Adipocyte (in vitro differentiated cells): ENCODE data around the gene PSMD1.
"Not testable (repeated sequence)": the region's sequence is repeated elsewhere in the genome, so short reads cannot be mapped to it uniquely, and the experiment has no call there.

Experiments used
- DNase-seq: peaks from one replicate; pipeline ENCODE4 v3.0.0-alpha.2; 2015; ENCODE audit warnings: low read depth
- H3K27me3 ChIP-seq: replicated peaks from 2 replicates; pipeline ENCODE4 v1.7.0; 2013; ENCODE audit warnings: mild to moderate bottlenecking, low read length, moderate library complexity; ENCODE audit not compliant: control insufficient read depth, insufficient read depth
- H3K36me3 ChIP-seq: 2 replicates; pipeline ENCODE4 v1.7.0; 2013; ENCODE audit warnings: low read length, mild to moderate bottlenecking, moderate library complexity; ENCODE audit not compliant: control insufficient read depth, insufficient read depth, severe bottlenecking
- H3K4me1 ChIP-seq: 2 replicates; pipeline ENCODE4 v1.7.0; 2013; ENCODE audit warnings: mild to moderate bottlenecking, low read length, moderate library complexity; ENCODE audit not compliant: control insufficient read depth, insufficient read depth
- H3K4me3 ChIP-seq: 2 replicates; pipeline ENCODE4 v1.7.0; 2013; ENCODE audit warnings: mild to moderate bottlenecking, low read length, moderate library complexity
- H3K9ac ChIP-seq: 2 replicates; pipeline ENCODE4 v1.7.0; 2013; ENCODE audit warnings: mild to moderate bottlenecking, low read length, moderate library complexity
- H3K9me3 ChIP-seq: 2 replicates; pipeline ENCODE4 v1.7.0; 2013; ENCODE audit warnings: mild to moderate bottlenecking, low read length, moderate library complexity; ENCODE audit not compliant: control insufficient read depth

Gene PSMD1

GRCh38 chr2:231189571-231190495 lies 133.2 kb downstream of the PSMD1 start:
- no peak for DNase-seq
- Histone ChIP-seq H3K4me3 (peak overlapping the region; percentile 73), H3K4me1 (peaks cover 57% of the 10 kb centered on the region), H3K9me3 (no peaks in the 10 kb centered on the region), H3K27me3 (no peaks in the 10 kb centered on the region), H3K36me3 (no peaks in the 10 kb centered on the region), H3K9ac (peak overlapping the region; percentile 88)

- Histone ChIP-seq H3K27me3 (no peaks in the 10 kb centered on the region), H3K4me1 (peaks cover 54% of the 10 kb centered on the region), H3K9me3 (no peaks in the 10 kb centered on the region), H3K36me3 (no peaks in the 10 kb centered on the region), H3K9ac (peak overlapping the region; percentile 88), H3K4me3 (peak overlapping the region; percentile 73)
- DNase-seq: no peak
These were observed 134.0 kb downstream of the PSMD1 start for GRCh38 chr2:231190531-231191197.

GRCh38 chr2:231191896-231192872 lies 135.5 kb downstream of the PSMD1 start:
- H3K9me3 ChIP-seq: no peaks in the 10 kb centered on the region
- H3K36me3 ChIP-seq: no peaks in the 10 kb centered on the region
- DNase-seq: peak; percentile 97
- peak overlapping the region; percentile 14 for H3K4me3 ChIP-seq
- peaks cover 46% of the 10 kb centered on the region for H3K4me1 ChIP-seq
- H3K9ac ChIP-seq: peak overlapping the region; percentile 88
- H3K27me3 ChIP-seq: no peaks in the 10 kb centered on the region

GRCh38 chr2:231193216-231193615 lies 136.5 kb downstream of the PSMD1 start:
- peaks cover 41% of the 10 kb centered on the region for H3K4me1 ChIP-seq
- peak overlapping the region; percentile 88 for H3K9ac ChIP-seq
- H3K4me3 ChIP-seq: no peak overlapping the region
- no peak for DNase-seq
- H3K9me3 ChIP-seq: no peaks in the 10 kb centered on the region
- H3K36me3 ChIP-seq: no peaks in the 10 kb centered on the region
- H3K27me3 ChIP-seq: no peaks in the 10 kb centered on the region

GRCh38 chr2:231196592-231196991 lies 139.9 kb downstream of the PSMD1 start:
- H3K4me3 ChIP-seq: no peak overlapping the region
- H3K4me1 ChIP-seq: peaks cover 15% of the 10 kb centered on the region
- no peaks in the 10 kb centered on the region for H3K9me3 ChIP-seq
- H3K36me3 ChIP-seq: no peaks in the 10 kb centered on the region
- H3K9ac ChIP-seq: no peak overlapping the region
- no peak for DNase-seq
- H3K27me3 ChIP-seq: no peaks in the 10 kb centered on the region

- not testable (repeated sequence) for H3K4me3 ChIP-seq, H3K4me1 ChIP-seq, H3K36me3 ChIP-seq, H3K27me3 ChIP-seq, DNase-seq, H3K9me3 ChIP-seq, H3K9ac ChIP-seq
These were observed 140.5 kb downstream of the PSMD1 start for GRCh38 chr2:231197196-231197595.

- Histone ChIP-seq H3K9ac (peak overlapping the region; percentile 92), H3K36me3 (no peaks in the 10 kb centered on the region), H3K9me3 (no peaks in the 10 kb centered on the region), H3K4me1 (peaks cover 4% of the 10 kb centered on the region), H3K27me3 (no peaks in the 10 kb centered on the region), H3K4me3 (peak overlapping the region; percentile 97)
- no peak for DNase-seq
These were observed 141.1 kb downstream of the PSMD1 start for GRCh38 chr2:231197706-231198290.

- H3K36me3 ChIP-seq: no peaks in the 10 kb centered on the region
- DNase-seq: peak; percentile 89
- peak within 1 kb of the TSS; percentile 92 for H3K9ac ChIP-seq
- peak within 1 kb of the TSS; percentile 97 for H3K4me3 ChIP-seq
- H3K9me3 ChIP-seq: no peaks in the 10 kb centered on the region
- no peaks in the 10 kb centered on the region for H3K27me3 ChIP-seq
- no peaks in the 10 kb centered on the region for H3K4me1 ChIP-seq
These were observed 141.9 kb downstream of the PSMD1 start, which contains the start of gene ARMC9 for GRCh38 chr2:231198291-231199173. Gene ARMC9, plus strand, starts transcription at chr2:231198631. Its CDS starts 7,608 bp downstream, at chr2:231206239.

GRCh38 chr2:231199219-231199618 lies 142.6 kb downstream of the PSMD1 start:
- no peaks in the 10 kb centered on the region for H3K36me3 ChIP-seq
- no peaks in the 10 kb centered on the region for H3K9me3 ChIP-seq
- H3K4me3 ChIP-seq: peak overlapping the region; percentile 97
- peak; percentile 75 for DNase-seq
- H3K9ac ChIP-seq: peak overlapping the region; percentile 92
- no peaks in the 10 kb centered on the region for H3K27me3 ChIP-seq
- no peaks in the 10 kb centered on the region for H3K4me1 ChIP-seq
